Activated CD4-positive, CD25-positive, alpha-beta regulatory T cell treated with anti-CD3 and anti-CD28 coated beads, Interleukin-2, amount 50 U/mL, for 16 hours (primary cell): ENCODE data around the gene NIPSNAP2.
"Not testable (repeated sequence)": the region's sequence is repeated elsewhere in the genome, so short reads cannot be mapped to it uniquely, and the experiment has no call there.

ENCODE experiments used
- DNase-seq: peaks from one replicate; pipeline ENCODE4 v3.0.0-alpha.2; 2020; ENCODE audit warnings: low read depth, low spot score

NIPSNAP2 gene

DNA sequence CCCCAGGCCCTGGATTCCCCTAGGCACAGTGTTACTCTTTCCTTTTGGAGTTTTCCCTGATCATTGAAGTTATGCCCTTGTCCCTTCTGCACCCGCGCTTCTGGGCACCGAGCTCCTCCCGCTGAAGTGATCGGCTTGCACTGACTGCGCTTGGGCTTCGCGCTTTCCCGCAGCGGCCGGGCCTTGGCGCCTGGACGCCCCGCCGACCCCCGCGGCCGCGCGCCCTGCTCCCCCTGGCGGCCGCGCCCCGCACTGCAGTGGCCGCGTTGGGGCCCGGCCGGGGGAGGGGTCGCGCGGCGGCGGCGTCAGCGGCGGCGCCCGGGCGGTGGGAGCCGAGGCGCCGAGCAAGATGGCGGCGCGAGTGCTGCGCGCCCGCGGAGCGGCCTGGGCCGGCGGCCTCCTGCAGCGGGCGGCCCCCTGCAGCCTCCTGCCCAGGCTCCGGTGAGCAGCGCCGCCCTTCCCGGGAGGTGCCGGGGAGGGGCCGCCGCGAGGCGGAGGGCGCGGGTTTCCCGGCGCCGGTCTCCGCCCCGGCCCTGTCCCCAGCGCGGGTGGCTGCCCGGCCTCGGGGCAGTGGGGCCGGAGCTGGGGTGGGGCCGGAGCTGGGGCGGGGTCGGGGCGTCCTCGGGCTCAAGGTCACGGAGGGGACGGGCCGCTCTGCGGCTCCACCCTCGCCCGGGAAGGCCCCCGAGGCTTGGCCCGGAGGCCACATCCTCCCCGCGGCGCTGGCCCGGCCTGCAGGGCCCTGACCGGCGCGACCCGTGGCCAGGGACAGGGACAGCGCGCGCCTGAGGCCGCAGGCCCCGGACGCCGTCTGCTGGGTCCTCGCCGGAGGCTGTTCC, at the start of gene NIPSNAP2:
NIPSNAP2 (plus strand) TSS at position 325 of the 839 bp plus-strand sequence; CDS start at position 350, 25 bp downstream.
- DNase-seq: peak; percentile 10

DNA sequence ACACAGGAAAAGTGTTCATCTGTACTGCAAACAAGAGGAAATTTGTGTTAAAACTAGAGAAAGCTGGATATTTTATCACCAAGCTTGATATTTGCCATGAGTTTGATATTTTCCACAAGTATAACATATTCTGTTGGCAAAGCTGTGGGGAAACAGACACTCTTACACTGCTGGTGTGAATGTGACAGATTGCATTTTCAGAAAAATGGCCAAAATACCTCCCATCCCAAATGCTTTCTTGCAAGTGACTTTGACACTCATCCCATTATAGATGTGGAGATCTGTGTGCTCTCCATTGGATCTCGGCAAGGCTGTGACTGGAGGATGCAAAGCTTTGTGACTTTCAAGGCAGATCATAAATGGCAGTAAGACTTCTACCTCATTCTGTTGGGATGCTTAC, 46.6 kb upstream of the NIPSNAP2 start:
- DNase-seq: no peak

DNA sequence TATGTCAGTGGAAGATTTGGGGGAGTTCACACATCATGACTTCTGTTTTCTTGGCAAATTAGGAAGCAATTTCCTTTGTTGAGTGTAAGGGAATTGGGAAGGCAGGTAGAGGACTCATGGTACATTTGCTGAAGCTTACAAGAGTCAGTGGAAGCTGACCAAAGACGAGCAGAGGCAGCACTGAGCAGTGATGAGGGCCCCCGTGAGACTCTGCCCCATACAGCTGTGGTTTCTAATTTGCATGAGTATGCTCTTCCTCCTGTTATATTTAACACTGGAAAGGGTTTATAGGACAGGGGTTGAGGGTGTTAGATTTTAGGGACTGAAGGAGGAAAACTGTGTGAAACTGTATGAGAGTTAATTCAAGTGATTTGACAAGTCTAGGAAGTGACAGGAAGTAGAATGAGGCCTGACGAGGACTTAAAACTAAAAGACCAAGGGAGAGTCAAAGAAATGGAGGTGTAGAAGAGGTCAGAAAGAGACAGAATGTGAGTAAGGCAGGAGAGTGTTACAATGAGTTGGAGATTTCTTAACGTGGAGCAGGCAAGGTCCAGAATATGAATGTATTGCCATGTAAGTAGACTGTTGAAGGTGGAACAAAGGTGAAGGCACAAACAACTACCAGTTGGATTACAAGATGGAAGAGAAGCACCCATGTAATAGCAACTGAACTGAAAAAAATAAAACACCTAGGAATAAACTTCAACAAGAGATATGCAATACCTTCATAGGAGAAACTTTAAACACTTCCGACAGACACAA, 36.2 kb upstream of the NIPSNAP2 start:
- DNase-seq: no peak

DNA sequence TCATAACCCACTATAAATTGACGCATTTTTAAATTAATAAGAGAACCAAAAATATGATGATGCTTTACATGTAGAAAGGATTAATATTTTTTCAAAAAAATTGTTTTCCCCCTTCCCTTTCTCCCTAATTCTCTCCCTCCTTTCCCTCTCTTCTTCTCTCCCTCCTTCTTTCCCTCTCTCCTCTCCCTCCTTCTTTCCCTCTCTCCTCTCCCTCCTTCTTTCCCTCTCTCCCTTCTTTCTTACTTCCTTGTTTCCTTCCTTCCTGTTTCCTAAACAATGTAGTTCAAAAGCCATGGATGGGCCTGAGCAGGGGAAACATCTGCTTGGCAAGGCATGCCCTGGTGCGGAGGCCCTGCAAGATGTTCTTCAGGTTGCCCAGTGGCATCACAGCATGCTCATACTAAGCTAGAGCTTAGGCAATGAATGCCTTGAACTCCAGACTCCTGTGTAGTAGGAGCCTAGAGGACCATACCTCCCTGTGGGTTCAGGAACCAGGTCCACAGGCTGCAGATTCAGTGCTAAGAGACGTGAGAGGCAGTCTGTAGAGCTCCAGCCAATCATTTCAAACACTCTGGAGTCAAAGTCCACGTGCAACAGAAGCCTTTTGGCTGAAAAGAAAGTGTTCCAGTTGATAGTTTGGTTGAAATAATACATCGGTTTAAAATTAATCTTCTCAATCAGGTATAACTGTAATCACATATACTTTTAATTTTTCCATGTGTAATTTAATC, 32.8 kb upstream of the NIPSNAP2 start:
- DNase-seq: no peak

DNA sequence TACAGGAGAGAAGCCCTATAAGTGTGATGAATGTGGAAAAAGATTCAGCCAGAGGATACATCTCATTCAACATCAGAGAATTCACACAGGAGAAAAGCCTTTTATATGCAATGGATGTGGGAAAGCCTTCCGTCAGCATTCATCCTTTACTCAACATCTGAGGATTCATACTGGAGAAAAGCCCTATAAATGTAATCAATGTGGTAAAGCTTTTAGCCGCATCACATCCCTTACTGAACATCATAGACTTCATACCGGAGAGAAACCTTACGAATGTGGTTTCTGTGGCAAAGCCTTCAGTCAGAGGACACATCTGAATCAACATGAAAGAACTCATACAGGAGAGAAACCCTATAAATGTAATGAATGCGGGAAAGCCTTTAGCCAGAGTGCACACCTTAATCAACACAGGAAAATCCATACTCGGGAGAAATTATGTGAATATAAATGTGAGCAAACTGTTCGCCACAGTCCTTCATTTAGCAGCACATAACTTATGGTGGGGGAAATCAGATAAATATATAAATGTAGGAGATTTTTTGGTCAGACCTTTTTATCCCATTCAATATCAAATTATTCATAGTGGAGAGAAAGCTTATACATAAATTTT, 24.8 kb upstream of the NIPSNAP2 start:
- DNase-seq: no peak

DNA sequence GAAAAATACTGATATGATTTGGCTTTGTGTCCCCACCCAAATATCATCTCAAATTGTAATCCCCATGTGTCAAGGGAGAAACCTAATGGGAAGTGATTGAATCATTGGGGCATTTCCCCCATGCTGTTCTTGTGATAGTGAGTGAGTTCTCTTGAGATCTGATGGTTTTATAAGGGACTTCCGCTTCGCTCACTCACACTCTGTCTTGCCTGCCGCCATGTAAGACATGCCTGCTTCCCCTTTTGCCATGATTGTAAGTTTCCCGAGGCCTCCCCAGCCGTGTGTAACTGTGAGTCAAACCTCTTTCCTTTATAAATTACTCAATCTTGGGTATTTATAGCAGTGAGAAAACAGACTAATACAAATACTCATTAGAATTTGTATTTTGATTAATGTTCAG, 17.8 kb upstream of the NIPSNAP2 start:
- DNase-seq: no peak

DNA sequence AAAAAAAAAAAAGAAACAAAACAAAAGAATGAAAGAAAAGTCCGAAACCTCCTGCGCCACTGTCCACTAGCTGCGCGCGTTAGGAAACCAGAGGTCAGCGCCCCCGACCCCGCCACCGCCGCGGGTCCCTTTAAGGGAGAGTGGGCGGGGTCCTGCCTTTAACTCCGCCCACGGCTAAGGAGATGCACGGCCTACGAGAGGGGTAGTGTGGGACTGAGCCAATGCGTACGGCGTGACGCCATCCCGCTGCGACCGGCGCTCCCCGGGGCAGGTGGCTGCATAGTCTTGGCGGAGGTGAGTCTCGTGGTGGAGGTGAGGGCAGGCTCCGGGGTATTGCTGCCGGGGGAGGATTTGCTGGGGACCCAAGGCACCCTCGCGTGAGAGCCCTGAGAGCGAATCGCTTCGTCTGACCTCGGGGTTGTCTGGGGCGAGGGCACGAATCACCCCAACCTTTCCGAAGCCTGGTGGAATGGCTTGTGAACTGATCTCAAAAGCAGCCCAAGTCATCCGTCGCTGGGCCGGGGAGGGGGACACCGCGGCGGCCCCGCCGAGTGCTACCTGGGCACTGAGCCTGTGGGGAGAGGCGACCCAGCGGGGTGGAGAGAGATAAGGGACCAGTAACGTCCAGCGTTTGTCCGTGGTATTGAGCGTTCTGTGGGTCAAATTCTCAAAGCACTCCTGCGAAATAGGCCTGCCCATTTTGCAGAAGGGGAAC, 12.6 kb upstream of the NIPSNAP2 start, which contains the start of gene MRPS17:
MRPS17 (plus strand) TSS at position 241 of the 715 bp plus-strand sequence. CDS start 1,319 bp downstream, outside the sequence.
- peak; percentile 89 for DNase-seq

DNA sequence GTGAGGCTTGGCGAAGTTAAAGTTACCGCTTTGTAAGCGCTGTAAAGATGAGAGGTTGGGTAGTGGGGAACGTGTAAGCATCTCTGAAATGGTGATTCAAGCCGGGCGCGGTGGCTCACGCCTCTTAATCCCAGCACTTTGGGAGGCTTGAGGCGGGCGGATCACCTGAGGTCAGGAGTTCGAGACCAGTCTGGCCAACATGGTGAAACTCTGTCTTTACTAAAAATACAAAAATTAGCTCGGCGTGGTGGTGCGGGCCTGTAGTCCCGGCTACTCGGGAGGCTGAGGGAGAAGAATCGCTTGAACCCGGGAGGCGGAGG, 12.1 kb upstream of the NIPSNAP2 start:
- DNase-seq: not testable (repeated sequence)

DNA sequence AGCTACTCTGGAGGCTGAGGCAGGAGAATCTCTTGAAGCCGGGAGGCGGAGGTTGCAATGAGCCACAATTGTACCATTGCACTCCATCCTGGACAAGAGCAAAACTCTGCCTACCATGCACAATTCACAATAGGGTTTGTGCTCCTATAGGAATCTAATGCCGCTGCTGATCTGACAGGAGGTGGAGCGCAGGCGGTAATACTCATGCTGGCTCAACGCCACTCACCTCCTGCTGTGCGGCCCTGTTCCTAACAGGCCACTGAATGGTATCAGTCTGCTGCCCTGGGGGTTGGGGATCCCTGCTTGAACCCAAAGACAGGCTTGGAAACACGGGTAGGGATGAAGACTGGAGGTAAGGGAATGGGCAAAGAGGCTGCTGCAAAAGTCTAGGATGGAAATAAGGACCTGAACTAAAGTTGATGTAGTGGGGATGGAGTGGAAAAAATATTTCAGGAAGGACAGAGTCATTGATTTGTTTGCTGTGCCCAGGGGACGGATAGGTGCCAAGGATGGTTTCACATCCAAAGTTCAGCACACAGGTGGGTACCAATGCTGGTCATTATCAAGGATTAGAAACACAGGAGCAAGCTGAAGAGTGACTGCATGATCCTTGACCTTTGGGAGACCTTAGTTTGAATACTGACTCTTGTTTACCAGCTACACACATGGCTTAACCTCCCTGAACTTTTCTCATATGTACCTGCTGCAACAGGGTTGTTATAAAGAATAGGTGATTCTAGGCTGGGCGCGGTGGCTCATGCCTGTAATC, 10.5 kb upstream of the NIPSNAP2 start:
- no peak for DNase-seq

DNA sequence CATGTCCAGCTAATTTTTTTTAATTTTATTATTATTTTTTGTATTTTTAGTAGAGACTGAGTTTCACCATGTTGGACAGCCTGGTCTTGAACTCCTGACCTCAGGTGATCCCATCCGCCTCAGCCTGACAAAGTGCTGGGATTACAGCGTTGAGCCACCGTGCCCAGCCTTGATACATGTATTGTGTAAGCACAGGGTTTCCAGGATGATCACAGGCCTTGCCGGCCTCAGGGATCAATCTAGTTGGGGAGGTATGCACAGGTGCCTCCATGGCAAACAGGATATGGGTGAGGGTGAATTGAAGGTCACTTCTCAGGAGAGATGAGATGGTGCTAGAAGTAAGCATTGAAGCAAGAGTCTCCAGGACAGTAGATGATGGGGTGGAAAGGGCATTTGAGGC, 7.2 kb upstream of the NIPSNAP2 start:
- no peak for DNase-seq

DNA sequence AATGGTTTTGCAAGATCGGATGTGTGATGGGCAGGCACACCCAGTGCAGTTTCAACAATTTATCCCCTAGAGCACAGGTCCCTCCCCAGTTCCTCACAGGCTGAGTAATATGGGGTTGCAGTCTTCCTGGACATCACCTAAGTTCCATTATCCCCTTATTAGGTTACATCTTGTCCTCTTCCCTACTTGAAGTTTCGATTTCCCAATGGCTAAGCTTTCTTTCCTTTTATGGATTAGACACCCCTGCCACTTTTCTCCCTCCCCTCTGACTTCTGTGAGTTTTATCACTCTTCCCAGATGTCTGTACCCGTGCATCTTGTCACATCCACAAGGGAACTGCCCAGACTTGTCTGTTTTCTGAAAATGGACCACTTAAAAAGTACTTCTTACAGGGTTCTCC, 2.4 kb upstream of the NIPSNAP2 start:
- DNase-seq: no peak

DNA sequence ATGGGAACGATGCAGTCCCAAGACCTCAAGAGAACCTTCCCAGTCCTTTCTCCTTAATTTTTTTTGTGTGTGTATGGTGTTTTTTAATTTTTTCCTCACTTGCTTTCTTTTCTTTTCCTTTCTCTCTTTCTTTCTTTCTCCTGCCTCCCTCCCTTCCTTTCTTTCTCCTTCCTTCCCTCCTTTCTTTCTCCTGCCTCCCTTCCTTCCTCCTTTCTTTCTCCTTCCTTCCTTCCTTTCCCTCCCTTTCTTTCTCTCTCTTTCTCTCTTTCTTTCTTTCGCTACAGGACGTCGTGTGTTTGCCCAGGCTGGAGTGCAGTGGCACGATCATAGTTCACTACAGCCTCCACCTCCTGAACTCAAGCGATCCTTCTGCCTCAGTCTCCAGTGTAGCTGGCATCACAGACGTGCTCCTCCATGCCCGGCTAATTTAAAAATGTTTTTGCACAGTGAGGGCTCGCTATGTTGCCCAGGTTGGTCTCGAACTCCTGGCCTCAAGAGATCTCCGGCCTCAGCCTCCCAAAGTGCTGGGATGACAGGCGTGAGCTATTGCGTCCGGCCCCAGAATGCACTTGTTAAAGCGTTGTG, 709 bp upstream of the NIPSNAP2 start:
- no peak for DNase-seq

DNA sequence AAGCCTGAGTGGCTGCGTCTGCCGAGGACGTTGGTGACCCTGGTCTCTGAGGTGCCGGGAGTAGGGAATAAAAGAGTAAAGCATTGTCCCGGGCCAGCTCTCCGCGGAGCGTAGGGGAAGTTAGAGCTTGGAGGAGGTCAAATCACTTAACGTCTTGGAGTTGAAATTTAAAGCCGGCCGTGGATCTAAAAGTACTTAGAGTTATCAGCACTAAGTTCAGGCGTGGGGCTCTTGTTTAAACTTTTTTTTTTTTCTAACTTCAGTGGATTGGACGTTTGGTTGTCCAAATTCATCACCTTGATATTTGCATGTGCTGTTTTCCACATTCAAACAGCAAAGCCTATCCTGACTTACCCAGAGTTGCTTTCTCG, 700 bp downstream of the NIPSNAP2 start:
- no peak for DNase-seq

DNA sequence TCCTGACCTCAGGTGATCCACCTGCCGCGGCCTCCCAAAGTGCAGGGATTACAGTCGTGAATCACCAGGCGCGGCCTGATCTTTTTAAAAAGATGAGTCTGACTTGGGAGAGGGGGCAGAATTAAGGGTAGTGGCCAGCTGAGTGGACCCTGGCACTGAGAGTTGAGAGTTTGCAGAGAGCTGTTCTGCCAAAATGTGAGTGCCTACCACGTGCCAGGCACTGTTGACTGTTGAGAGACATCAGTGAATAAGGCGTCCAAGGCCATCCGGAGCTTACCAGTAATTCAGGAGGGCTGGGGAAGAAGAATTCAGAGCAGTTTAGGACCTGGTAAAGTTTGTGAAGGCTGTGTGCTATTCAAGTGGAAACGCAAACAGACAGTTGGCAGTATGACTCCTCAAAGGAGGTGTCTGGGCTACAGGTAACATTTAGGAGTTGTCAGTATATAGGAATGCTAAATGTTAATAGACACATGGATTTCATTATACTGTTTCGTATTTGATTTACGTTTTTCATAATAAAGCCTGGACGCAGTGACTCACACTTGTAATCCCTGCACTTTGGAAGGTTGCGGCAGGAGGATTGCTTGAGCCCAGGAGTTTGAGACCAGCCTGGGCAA, 1.5 kb downstream of the NIPSNAP2 start:
- DNase-seq: no peak

DNA sequence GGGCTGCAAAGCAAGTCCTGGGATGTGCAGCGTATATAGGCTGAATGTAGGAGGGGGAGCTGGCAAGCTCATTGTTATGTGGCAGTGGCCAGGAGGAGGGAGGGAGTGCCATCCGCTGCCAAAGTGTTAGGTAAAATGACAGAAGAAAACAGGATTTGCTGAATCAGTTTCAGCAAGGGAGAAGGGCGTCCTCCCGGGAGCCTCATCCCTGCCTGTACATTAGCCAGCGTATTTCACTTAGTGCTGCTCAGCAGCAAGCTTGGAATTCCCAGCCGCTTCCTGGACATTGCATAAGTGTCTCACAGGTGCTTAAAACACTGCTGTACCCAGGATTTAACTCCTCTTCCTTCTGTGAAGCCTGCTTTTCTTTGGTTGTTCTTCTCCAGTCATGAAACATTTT, 2.5 kb downstream of the NIPSNAP2 start:
- DNase-seq: no peak

DNA sequence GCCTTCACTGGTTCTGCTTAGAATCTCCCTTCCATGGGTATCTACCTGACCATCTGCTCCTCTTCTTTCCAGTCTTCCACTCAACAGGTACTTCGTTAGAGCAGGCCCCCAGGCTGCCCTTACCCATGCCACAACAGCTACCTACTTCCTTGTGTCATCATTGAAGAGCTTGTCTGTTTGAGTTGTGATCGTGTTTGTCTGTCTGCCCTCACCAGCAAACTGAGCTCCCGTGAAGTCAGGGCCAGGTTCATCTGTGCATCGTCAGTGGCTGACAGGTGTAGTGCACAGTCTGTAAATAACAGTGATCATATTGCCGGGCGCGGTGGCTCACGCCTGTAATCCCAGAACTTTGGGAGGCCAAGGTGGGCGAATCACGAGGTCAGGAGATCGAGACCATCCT, 5.0 kb downstream of the NIPSNAP2 start:
- no peak for DNase-seq

DNA sequence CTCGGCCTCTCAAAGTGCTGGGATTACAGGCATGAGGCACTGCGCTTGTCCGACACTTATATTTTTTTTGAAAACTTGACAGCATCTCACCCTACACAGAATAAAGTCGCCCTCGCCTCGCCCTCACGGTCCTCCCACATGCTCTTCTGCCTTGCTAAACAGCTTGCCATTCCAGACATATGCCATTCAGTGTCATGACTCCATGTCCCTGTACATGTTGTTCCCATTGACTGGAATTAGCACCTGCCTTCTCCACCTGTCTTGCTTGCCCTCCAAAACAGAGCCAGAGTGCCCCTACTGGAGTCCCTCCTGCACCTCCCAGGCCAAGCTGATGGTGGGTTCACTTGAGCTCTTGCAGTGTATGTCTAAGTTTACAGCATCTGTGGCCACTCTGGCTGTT, 6.2 kb downstream of the NIPSNAP2 start:
- DNase-seq: no peak

DNA sequence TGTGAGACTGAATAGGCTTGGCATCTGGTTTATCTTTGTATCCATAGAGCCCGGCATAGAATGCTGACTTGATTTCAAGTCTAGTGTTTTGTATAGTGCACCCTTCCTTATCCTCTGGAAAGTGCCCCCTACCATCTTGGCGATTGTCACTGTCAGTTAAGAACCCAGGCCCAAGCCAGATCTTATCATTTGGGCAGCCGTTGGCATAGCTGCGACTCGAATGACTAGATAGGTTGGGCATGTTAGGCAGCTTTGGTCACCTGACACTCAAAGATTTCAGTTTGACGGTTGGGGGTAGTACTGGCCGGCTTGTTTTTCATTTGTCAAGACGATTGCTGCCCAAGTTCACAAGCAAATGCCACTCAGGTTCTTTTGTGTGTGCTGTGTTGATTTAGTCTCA, 6.6 kb downstream of the NIPSNAP2 start:
- no peak for DNase-seq

DNA sequence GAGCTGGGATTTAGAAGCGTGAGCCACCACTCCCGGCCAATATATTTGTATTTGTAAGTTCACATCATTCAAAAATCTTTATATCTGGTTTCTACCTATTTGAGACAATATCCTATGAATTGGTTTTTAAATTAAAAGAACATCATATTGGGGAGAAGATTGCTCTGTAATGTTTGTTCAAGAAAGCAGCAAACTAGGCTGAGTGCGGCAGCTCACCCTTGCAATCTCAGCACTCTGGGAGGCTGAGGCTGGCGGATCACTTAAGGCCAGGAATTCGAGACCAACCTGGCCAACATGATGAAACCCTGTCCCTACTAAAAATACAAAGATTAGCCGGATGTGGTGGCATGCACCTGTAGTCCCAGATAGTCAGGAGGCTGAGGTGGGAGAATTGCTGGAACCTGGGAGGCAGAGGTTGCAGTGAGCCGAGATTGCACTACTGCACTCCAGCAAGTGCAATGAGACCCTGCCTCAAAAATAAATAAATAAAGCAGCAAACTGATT, 9.4 kb downstream of the NIPSNAP2 start:
- no peak for DNase-seq
